Epithelial cell of proximal tubule (primary cell): ENCODE results near the gene CEP295NL. TPM values are rescaled to one million over a fixed set of nuclear protein-coding genes. Genes with fewer than 3 reads are reported as not detected.

Source experiments
- DNase-seq: peaks from one replicate; pipeline ENCODE4 v3.0.0-alpha.2; 2011; ENCODE audit warnings: low read depth
- H3K4me3 ChIP-seq: 2 replicates; pipeline ENCODE4 v1.5.1; 2011; ENCODE audit warnings: low read depth, mild to moderate bottlenecking, low read length
- total RNA-seq: library from RNA; depleted of rRNA; stranded (reverse); fragments of >200 nt; gene quantifications from 2 replicates; pipeline ENCODE4 v1.2.3, GENCODE V29; 2015
- TF ChIP-seq, protein P1 (sequence below): conservative IDR thresholded peaks from 2 replicates; pipeline ENCODE4 v1.5.1; 2012; ENCODE audit warnings: low read depth, mild to moderate bottlenecking, low read length

The CEP295NL gene
- total RNA-seq, 1 donor from 2014 or later, result 0.29 TPM

DNA sequence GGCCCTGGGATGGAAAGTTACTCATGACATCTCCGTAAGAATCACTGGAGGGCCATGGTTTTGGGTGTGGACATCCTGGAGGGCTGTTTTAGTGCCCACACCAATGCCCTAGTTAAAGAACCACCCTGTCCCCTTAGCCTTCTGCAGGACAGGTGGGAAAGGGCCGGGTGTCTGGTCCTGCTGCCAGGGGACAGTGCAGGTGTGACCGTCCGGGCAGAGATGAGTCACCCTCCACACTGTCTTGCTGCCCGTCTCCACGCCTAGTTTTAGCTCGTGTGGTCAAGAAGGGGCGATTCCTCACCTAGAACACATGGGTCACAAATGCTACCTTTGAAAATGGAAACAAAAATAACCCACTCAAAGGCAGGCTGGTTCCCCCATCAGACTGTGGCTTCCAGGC is 17.0 kb downstream of the CEP295NL start:
- TF ChIP-seq, protein P1, sequence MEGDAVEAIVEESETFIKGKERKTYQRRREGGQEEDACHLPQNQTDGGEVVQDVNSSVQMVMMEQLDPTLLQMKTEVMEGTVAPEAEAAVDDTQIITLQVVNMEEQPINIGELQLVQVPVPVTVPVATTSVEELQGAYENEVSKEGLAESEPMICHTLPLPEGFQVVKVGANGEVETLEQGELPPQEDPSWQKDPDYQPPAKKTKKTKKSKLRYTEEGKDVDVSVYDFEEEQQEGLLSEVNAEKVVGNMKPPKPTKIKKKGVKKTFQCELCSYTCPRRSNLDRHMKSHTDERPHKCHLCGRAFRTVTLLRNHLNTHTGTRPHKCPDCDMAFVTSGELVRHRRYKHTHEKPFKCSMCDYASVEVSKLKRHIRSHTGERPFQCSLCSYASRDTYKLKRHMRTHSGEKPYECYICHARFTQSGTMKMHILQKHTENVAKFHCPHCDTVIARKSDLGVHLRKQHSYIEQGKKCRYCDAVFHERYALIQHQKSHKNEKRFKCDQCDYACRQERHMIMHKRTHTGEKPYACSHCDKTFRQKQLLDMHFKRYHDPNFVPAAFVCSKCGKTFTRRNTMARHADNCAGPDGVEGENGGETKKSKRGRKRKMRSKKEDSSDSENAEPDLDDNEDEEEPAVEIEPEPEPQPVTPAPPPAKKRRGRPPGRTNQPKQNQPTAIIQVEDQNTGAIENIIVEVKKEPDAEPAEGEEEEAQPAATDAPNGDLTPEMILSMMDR, result no peak
- DNase-seq, result no peak
- no peak overlapping the region for H3K4me3 ChIP-seq

DNA sequence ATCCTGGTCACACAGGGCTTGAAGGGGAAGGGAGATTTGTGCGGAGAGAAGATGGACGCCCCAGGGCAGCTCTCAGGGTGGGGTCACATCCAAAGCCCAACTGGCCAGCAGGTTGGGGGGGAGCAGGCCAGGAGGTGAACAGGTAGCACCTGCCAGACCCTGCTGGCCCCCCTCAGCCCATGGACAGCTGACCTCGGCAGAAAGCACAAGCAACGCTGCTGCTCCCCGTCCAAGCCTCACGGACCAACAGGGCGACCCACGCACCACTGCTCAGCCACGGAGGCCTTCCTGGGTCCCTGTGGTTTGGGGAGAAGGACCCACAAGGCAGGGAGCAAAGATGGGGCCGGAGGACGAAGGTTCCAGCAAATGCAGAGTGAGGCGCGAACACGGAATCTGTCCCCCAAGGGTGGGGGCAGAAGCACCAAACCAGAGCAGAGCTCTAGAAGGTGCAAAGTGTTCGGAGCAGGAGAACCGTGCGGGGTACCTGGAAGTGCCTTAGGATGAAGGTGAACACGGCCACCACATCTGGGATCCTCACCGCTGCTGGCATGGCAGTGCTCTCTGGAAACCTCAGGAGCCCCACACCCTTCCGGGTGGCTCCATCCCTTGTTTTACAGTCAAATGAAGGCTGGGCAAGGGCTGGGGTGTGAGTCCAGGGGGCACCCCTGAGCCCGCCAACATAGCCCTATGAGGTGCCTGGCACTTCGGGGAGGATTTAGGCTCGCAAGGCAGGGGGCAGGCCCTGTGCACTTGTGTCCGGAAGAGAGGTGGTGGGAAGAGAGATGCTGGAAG is 17.9 kb downstream of the CEP295NL start:
- no peak overlapping the region for H3K4me3 ChIP-seq

DNA sequence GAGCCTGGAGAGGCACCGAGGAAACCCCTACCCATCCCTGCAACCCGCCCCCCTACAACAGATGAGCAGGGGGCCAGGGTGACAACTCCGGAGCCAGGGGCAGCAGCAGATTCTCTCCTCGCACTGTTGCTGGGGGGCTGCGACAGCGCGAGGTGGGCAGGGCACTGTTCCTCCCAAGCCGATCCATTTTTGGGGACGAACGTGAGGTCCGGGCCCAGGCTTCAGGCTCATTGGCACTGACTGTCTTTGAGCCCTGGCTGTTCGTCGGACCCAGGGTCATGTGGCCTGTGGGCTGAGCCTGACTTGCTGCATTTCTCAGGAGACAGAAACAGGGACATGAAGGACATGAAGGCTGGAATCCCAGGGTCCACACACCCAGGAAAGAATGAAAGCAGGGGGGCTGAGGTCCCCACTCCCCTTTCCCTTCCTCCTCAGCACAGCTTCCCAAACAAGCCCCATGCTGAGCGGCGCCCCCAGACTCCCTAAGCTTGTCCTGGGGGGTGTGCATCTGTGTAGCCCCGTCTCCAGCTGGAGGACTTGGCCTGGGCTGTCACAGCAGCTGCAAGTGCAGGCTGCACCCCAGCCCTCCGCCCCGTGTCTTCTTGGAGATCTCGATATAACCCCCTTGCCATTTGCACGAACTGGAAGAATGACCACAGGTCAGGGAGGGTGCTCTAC is 18.7 kb downstream of the CEP295NL start:
- TF ChIP-seq, protein P1, result no peak
- H3K4me3 ChIP-seq, result peak overlapping the region; percentile 33
- no peak for DNase-seq

More for the DNA sequence above, 17.9 kb downstream of the CEP295NL start:
- TF ChIP-seq, protein P1, result no peak
- no peak for DNase-seq

DNA sequence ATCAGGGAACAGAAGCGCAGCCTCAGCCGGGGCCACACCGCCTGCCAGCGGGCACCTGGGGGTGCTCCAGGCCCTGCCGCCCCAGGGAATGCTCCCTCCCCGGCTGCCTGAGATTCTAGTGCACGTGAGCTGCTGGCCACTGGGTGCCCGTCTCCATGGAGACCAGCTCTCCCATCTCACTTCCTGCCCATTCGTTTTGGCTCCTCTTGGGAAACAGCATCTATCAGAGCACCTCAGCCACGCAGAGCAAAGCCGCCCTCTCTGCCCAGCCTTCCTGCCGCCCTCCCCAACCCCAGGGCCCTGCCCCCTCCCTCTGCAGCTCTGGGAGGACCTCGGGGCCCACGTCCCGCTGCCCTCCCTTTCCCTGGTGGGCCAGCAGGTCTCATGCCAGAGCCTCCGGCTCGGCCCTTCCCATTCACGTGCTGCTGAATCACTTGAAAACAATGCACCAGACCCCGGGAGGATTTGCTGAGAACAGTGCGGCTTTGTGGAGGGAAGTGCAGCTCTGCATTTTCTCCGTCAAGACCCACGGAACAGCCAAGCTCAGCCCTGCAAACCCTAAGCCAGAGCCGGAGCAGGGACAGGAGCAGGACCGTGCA is 19.4 kb downstream of the CEP295NL start:
- peak overlapping the region; percentile 33 for H3K4me3 ChIP-seq
- TF ChIP-seq, protein P1, result no peak
- DNase-seq, result peak; percentile 45

DNA sequence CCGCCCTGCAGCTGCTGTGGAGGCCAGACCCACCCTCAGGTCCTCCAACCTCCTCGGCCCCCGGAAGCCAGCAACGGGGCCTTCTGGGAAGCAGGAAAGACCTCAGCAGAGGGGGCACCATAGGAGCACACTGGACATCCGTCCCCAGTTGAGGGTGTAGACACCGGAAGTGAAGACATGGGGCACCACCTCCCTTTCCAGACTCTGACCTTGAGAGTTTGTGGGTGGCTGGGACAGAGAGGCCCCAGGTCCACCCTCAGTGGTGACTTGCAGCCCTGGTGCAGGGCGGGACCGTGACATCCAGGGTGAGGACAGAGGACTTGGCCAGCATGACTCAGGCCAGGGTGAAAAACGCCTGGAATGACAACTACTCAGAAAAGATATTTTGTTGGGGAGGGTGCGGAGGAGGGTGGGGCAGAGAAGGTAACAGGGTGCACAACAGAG is 19.9 kb downstream of the CEP295NL start:
- DNase-seq, result no peak

DNA sequence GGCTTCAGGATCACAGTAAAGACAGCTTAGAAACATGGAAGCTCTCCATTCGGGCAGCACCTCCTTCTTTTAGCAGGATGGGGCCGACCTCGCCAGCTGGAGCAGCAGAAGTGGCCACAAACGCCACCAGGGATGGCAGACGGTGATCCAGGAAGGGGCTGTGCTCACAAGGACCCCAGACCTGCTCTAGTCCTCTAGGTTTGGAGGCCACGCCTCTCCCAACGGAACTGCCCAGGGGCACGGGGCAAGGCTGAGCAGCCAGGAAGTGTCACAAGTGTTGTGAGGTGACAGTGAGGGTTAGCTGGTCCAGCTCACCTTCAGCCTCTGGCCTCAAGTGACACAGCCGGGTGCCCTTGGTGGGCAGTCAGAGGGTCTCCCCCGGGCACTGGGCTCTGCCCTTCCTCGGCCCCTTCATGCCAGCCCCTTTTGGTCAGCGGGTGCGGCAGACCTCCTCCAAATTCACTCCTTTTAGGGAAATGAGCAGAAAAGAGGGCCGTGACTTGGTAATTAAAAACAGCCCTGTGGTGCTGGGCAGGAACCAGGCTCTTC is 20.4 kb downstream of the CEP295NL start:
- H3K4me3 ChIP-seq, result no peak overlapping the region
- TF ChIP-seq, protein P1, result no peak
- DNase-seq, result no peak

More for the DNA sequence above, 19.9 kb downstream of the CEP295NL start:
- TF ChIP-seq, protein P1, result no peak
- H3K4me3 ChIP-seq, result no peak overlapping the region
